HepG2 (cell line): ENCODE measurements around the gene EPM2AIP1. TPM values are rescaled to one million over a fixed set of nuclear protein-coding genes. Genes with fewer than 3 reads are reported as not detected.
A peak's percentile ranks its signal among the peaks of the same experiment; 100 is the strongest.

Source experiments
- ATAC-seq: fragments of 200-7000 bp; cut with Tn5 transposase; 3 replicates; pipeline ENCODE4 v1.9.1; 2020; ENCODE audit warnings: mild to moderate bottlenecking, moderate library complexity
- Bru-seq: library from RNA; stranded (reverse); fragments of 400-500 nt; gene quantifications from one replicate; lab custom pipeline; 2021; lab: Mats Ljungman, UMichigan
- BruChase-seq, 2 experiments: library from RNA; stranded (reverse); fragments of 400-500 nt; gene quantifications; one replicate each; lab custom pipeline; 2021; lab: Mats Ljungman, UMichigan
- BruUV-seq: library from RNA; stranded (reverse); fragments of 400-500 nt; replicated peaks from 2 replicates; lab custom pipeline; 2021; lab: Mats Ljungman, UMichigan
- CTCF ChIA-PET: fragments of 300-600 bp; formaldehyde crosslinking; extraction: SDS; loops from one replicate; lab custom pipeline; 2021; ENCODE audit warnings: low total read pairs, inconsistent platforms, low intra/inter-chr PET ratio; lab: Yijun Ruan, JAX
- POLR2A ChIA-PET: fragments of 350-600 bp; sonication (Branson Sonifier 250); formaldehyde crosslinking; loops from one replicate; lab custom pipeline; 2020; ENCODE audit warnings: antibody characterized with exemption, inconsistent platforms; lab: Yijun Ruan, JAX
- DNase-seq: peaks from one replicate; pipeline ENCODE4 v3.0.0-alpha.2; 2015; ENCODE audit warnings: low spot score
- FAIRE-seq: peaks from 3 replicates; lab custom pipeline; 2011; peaks lifted over from hg19 to GRCh38; lab: Jason Lieb, UNC
- H2AFZ ChIP-seq: one replicate; pipeline ENCODE4 v1.6.1; 2011; ENCODE audit warnings: low read length, inconsistent platforms
- H3K27ac ChIP-seq: fragments of 300-600 bp; 3 replicates; pipeline ENCODE4 v1.8.0; 2011; ENCODE audit warnings: mixed run types, mild to moderate bottlenecking, mixed read lengths, low read length, inconsistent platforms; ENCODE audit not compliant: insufficient read depth; ENCODE audit errors: extremely low read length
- H3K27me3 ChIP-seq, 2 experiments: fragments of 200-600 bp in 1 of 2; 2 replicates in 1 of 2; 3 replicates in 1 of 2; pipeline versions ENCODE4 v1.6.0 to v1.8.0; 2011; ENCODE audit warnings: low read length in 2 of 2, mild to moderate bottlenecking in 2 of 2, moderate library complexity in 2 of 2, inconsistent platforms in 1 of 2; ENCODE audit not compliant: insufficient read depth in 2 of 2, control insufficient read depth in 1 of 2
- H3K36me3 ChIP-seq, 2 experiments: fragments of 200-600 bp in 1 of 2; replicated peaks in 1 of 2; 2 replicates in 1 of 2; 3 replicates in 1 of 2; pipeline versions ENCODE4 v1.5.1 to v1.8.0; 2011; ENCODE audit warnings: low read length in 2 of 2, inconsistent platforms in 1 of 2; ENCODE audit not compliant: insufficient read depth in 2 of 2, control insufficient read depth in 1 of 2
- H3K4me1 ChIP-seq: 2 replicates; pipeline ENCODE4 v1.5.1; 2012; ENCODE audit warnings: low read length, inconsistent platforms; ENCODE audit not compliant: insufficient read depth
- H3K4me2 ChIP-seq: 2 replicates; pipeline ENCODE4 v1.6.0; 2011; ENCODE audit warnings: low read depth, low read length, inconsistent platforms
- H3K4me3 ChIP-seq, 3 experiments: fragments of 200-600 bp in 1 of 3; sonication (generic), shearing (Covaris generic) in 1 of 3; replicated peaks in 1 of 3; 2 replicates each; pipeline ENCODE4 v1.5.1; 2011 to 2016; ENCODE audit warnings: low read length in 3 of 3, inconsistent platforms in 2 of 3, low read depth in 2 of 3, mild to moderate bottlenecking in 2 of 3, control low read depth in 1 of 3, mixed read lengths in 1 of 3; ENCODE audit not compliant: insufficient read depth in 1 of 3
- H3K79me2 ChIP-seq: one replicate; pipeline ENCODE4 v1.6.1; 2011; ENCODE audit warnings: low read length, inconsistent platforms; ENCODE audit not compliant: insufficient read depth
- H3K9ac ChIP-seq: 2 replicates; pipeline ENCODE4 v1.6.0; 2011; ENCODE audit warnings: mild to moderate bottlenecking, low read depth, low read length, inconsistent platforms; ENCODE audit not compliant: insufficient read depth
- H3K9me3 ChIP-seq: 2 replicates; pipeline ENCODE4 v1.5.1; 2012; ENCODE audit warnings: mild to moderate bottlenecking, low read length
- H4K20me1 ChIP-seq: 2 replicates; pipeline ENCODE4 v1.6.0; 2011; ENCODE audit warnings: inconsistent platforms, mild to moderate bottlenecking, low read length, moderate library complexity; ENCODE audit not compliant: insufficient read depth
- ATF3 ChIP-seq: sonication (generic); formaldehyde crosslinking; IDR thresholded peaks from 2 replicates; pipeline ENCODE4 v1.4.0; 2020; ENCODE audit warnings: missing genetic modification reagents
- CBX5 ChIP-seq: sonication (generic); formaldehyde crosslinking; IDR thresholded peaks from 2 replicates; pipeline ENCODE4 v1.4.0; 2020; ENCODE audit warnings: missing genetic modification reagents, borderline replicate concordance
- CCDC6 ChIP-seq: sonication (generic); formaldehyde crosslinking; IDR thresholded peaks from 2 replicates; pipeline ENCODE4 v1.8.1; 2022; ENCODE audit warnings: mild to moderate bottlenecking, missing genetic modification reagents, moderate library complexity
- EED ChIP-seq: sonication (generic); formaldehyde crosslinking; IDR thresholded peaks from 2 replicates; pipeline ENCODE4 v1.5.0; 2020; ENCODE audit warnings: mild to moderate bottlenecking, missing genetic modification reagents
- MYC ChIP-seq: sonication (generic); formaldehyde crosslinking; IDR thresholded peaks from 2 replicates; pipeline ENCODE4 v1.9.0; 2021; ENCODE audit warnings: missing genetic modification reagents, borderline replicate concordance
- STAT6 ChIP-seq: sonication (generic); formaldehyde crosslinking; IDR thresholded peaks from 2 replicates; pipeline ENCODE4 v1.4.0; 2020; ENCODE audit warnings: missing genetic modification reagents, mild to moderate bottlenecking, borderline replicate concordance
- ZBTB8A ChIP-seq: sonication (generic); formaldehyde crosslinking; IDR thresholded peaks from 2 replicates; pipeline ENCODE4 v1.4.0; 2020; ENCODE audit warnings: mild to moderate bottlenecking, low read depth, missing genetic modification reagents, borderline replicate concordance
- ZFP37 ChIP-seq: sonication (generic); formaldehyde crosslinking; IDR thresholded peaks from 2 replicates; pipeline ENCODE4 v1.4.0; 2020; ENCODE audit warnings: missing genetic modification reagents, borderline replicate concordance
- ZFP90 ChIP-seq: sonication (generic); formaldehyde crosslinking; IDR thresholded peaks from 2 replicates; pipeline ENCODE4 v1.8.0; 2022; ENCODE audit warnings: missing genetic modification reagents, mild to moderate bottlenecking, inconsistent platforms, borderline replicate concordance
- ZNF329 ChIP-seq: sonication (generic); formaldehyde crosslinking; IDR thresholded peaks from 2 replicates; pipeline ENCODE4 v1.9.0; 2021; ENCODE audit warnings: low read depth, mild to moderate bottlenecking, missing genetic modification reagents
- ZNF567 ChIP-seq: sonication (generic); formaldehyde crosslinking; IDR thresholded peaks from 2 replicates; pipeline ENCODE4 v1.8.1; 2023; ENCODE audit warnings: mild to moderate bottlenecking, missing genetic modification reagents, borderline replicate concordance
- ZNF724P ChIP-seq: sonication (generic); formaldehyde crosslinking; IDR thresholded peaks from 2 replicates; pipeline ENCODE4 v1.8.0; 2022; ENCODE audit warnings: missing genetic modification reagents, borderline replicate concordance
- WGBS: methylation state at CpG from one replicate; pipeline ENCODE4 v1.1.6; 2017; ENCODE audit warnings: low lambda C conversion rate; 5-methylcytosine and 5-hydroxymethylcytosine counted together
- in situ Hi-C: cut with HindIII; loops from 2 replicates; pipeline ENCODE4 v1.10.0; 2017; ENCODE audit warnings: low pct_unique_long_range_greater_than_20kb; ENCODE audit not compliant: extremely low pct_ligation_motif_present
- intact Hi-C: fragments of 100-400 bp; cut with micrococcal nuclease; formaldehyde crosslinking; loops from one replicate; pipeline ENCODE4 v1.10.0; 2022; ENCODE audit not compliant: unreplicated experiment
- long read RNA-seq, 2 experiments: library from RNA in 1 of 2; library from polyadenylated mRNA in 1 of 2; stranded (forward) in 1 of 2; unstranded in 1 of 2; transcript quantifications; one replicate each; pipeline ENCODE4 v2.0.0, GENCODE V29; 2019 to 2022
- polyA minus RNA-seq, 3 experiments: library from RNA; depleted of rRNA, polyadenylated mRNA; stranded (reverse); fragments of >200 nt; gene quantifications; 2 replicates each; pipeline ENCODE4 v1.2.3, GENCODE V29; 2011; ENCODE audit warnings: low replicate concordance in 1 of 3
- polyA plus RNA-seq, 8 experiments: library from polyadenylated mRNA; depleted of rRNA in 3 of 8; stranded (reverse) in 7 of 8; unstranded in 1 of 8; fragments of >200 nt; fragmentation: Illumina TruSeq in 4 of 8; extraction: Trizol in 4 of 8; gene quantifications; 2 replicates each; pipeline versions ENCODE4 v1.2.1 to v1.2.3, GENCODE V29; 2011 to 2016; ENCODE audit warnings: low read depth in 4 of 8, missing spikeins in 1 of 8, mixed read lengths in 1 of 8; ENCODE audit not compliant: insufficient read depth in 1 of 8
- total RNA-seq, 5 experiments: library from RNA; depleted of rRNA; stranded (reverse); fragments of >200 nt; fragmentation: Illumina TruSeq; extraction: Trizol; gene quantifications; 2 replicates each; pipeline ENCODE4 v1.2.3, GENCODE V29; 2016; ENCODE audit warnings: low read depth in 1 of 5
- TF ChIP-seq, protein P1 (sequence below): sonication (generic); formaldehyde crosslinking; IDR thresholded peaks from 2 replicates; pipeline ENCODE4 v1.9.0; 2022; ENCODE audit warnings: missing genetic modification reagents, mild to moderate bottlenecking, borderline replicate concordance

The EPM2AIP1 gene
- 23.0 and 28.1 TPM in 2 replicates for total RNA-seq (2016; rRNA removed; fragmentation: Illumina TruSeq; extraction: Trizol)
- total RNA-seq (2016; cell fraction: cytosol; rRNA removed; fragmentation: Illumina TruSeq; extraction: Trizol; ENCODE audit: low read depth) = 1.0 and 1.8 TPM in 2 replicates
- total RNA-seq (2016; cell fraction: insoluble cytoplasmic fraction; rRNA removed; fragmentation: Illumina TruSeq; extraction: Trizol) = 21.0 and 30.4 TPM in 2 replicates
- total RNA-seq (2016; cell fraction: membrane; rRNA removed; fragmentation: Illumina TruSeq; extraction: Trizol) = 8.2 and 8.3 TPM in 2 replicates
- 37.0 and 41.5 TPM in 2 replicates for total RNA-seq (2016; cell fraction: nucleus; rRNA removed; fragmentation: Illumina TruSeq; extraction: Trizol)
- polyA plus RNA-seq (2011; rRNA removed) = 9.1 and 10.7 TPM in 2 replicates
- polyA plus RNA-seq (2011; cell fraction: cytosol; rRNA removed) = 3.0 and 4.4 TPM in 2 replicates
- polyA plus RNA-seq (2011; cell fraction: nucleus; rRNA removed) = 18.8 and 26.0 TPM in 2 replicates
- polyA plus RNA-seq (2012) = 8.5 and 10.5 TPM in 2 replicates
- 0.43 and 0.65 TPM in 2 replicates for polyA plus RNA-seq (2016; cell fraction: cytosol; fragmentation: Illumina TruSeq; extraction: Trizol; ENCODE audit: low read depth)
- 13.9 and 14.5 TPM in 2 replicates for polyA plus RNA-seq (2016; cell fraction: insoluble cytoplasmic fraction; fragmentation: Illumina TruSeq; extraction: Trizol; ENCODE audit: low read depth)
- 3.0 and 4.0 TPM in 2 replicates for polyA plus RNA-seq (2016; cell fraction: membrane; fragmentation: Illumina TruSeq; extraction: Trizol; ENCODE audit: low read depth)
- polyA plus RNA-seq (2016; cell fraction: nucleus; fragmentation: Illumina TruSeq; extraction: Trizol; ENCODE audit: insufficient read depth, low read depth) = 41.8 and 49.3 TPM in 2 replicates
- polyA minus RNA-seq (2011; rRNA and poly(A)+ RNA removed; ENCODE audit: low replicate concordance) = 14.4 and 15.5 TPM in 2 replicates
- 5.7 and 7.3 TPM in 2 replicates for polyA minus RNA-seq (2011; cell fraction: cytosol; rRNA and poly(A)+ RNA removed)
- polyA minus RNA-seq (2011; cell fraction: nucleus; rRNA and poly(A)+ RNA removed) = 69.9 and 74.8 TPM in 2 replicates
- Bru-seq, nascent RNA = percentile 98 among the genes with signal in this experiment
- percentile 90 among the genes with signal in this experiment for BruChase-seq, experiment 1, labeled RNA remaining after a 6-hour chase
- percentile 98 among the genes with signal in this experiment for BruChase-seq, experiment 2, labeled RNA remaining after a 2-hour chase
- long read RNA-seq, experiment 1, full-length matches to known transcripts = 14 of 15 reads
- long read RNA-seq, experiment 1, partial matches to known transcripts = 1 of 15 reads
- long read RNA-seq, experiment 1, other reads (novel, unspliced or antisense) = 0 of 15 reads
- long read RNA-seq, experiment 2, full-length matches to known transcripts = 12 of 12 reads
- long read RNA-seq, experiment 2, partial matches to known transcripts = 0 of 12 reads
- long read RNA-seq, experiment 2, other reads (novel, unspliced or antisense) = 0 of 12 reads

GRCh38 chr3:36992806-36993325 lies at the start of gene EPM2AIP1:
Gene EPM2AIP1 (minus strand): TSS chr3:36993131. CDS start chr3:36993077, 54 bp downstream.
- peak within 1 kb of the TSS; percentile 88 for H3K4me2 ChIP-seq
- 0% methylated on average over 21 of the region's 48 CpGs for WGBS
- no TSS peak for BruUV-seq
- in situ Hi-C loops = no loop called here
- H3K27ac ChIP-seq = peak within 1 kb of the TSS; percentile 96
- H3K4me1 ChIP-seq = peaks cover 43% of the 10 kb centered on the region
- peaks cover 59% of the 10 kb centered on the region for H3K79me2 ChIP-seq
- no peaks in the 10 kb centered on the region for H3K9me3 ChIP-seq
- H4K20me1 ChIP-seq = peaks cover 20% of the 10 kb centered on the region
- FAIRE-seq = no peak
- H2AFZ ChIP-seq = peak within 1 kb of the TSS; percentile 72
- peak within 1 kb of the TSS; percentile 97 for H3K9ac ChIP-seq
- DNase-seq = no peak
- POLR2A ChIA-PET = interaction anchor here (0.7 to 2.2 kb wide), 25 partner anchors 10 to 1172 kb away, joined by 3 to 11 read pairs (median 4); partner anchors contain the start of gene OXSR1
- H3K27me3 ChIP-seq = no peaks in the 10 kb centered on the region; a peak in 1 of 5 replicates
- CTCF ChIA-PET = no interaction called here
- H3K4me3 ChIP-seq = peak within 1 kb of the TSS; percentile 77 to 89 (median 82)
- ATAC-seq = peak; percentile 97
- intact Hi-C loops = no loop called here
- H3K36me3 ChIP-seq = peaks cover 2 to 9% of the 10 kb centered on the region in 2 experiments; a peak in 2 of 5 replicates
- TF ChIP-seq ZNF724P (CRISPR knock-in tag) (no peak), ZFP37 (CRISPR knock-in tag) (peak; percentile 82; the same call in 1 of the 2 replicates), CCDC6 (no peak), ATF3 (CRISPR knock-in tag) (peak; percentile 50; the same call in 1 of the 2 replicates), CBX5 (CRISPR knock-in tag) (no peak), ZNF329 (CRISPR knock-in tag) (peak; percentile 38; the same call in 1 of the 2 replicates), ZBTB8A (CRISPR knock-in tag) (no peak), EED (CRISPR knock-in tag) (no peak), ZNF567 (CRISPR knock-in tag) (no peak), STAT6 (no peak; the same call in 1 of the 2 replicates), MYC (CRISPR knock-in tag) (peak; percentile 77), ZFP90 (CRISPR knock-in tag) (peak; percentile 86)
- TF ChIP-seq, protein P1, sequence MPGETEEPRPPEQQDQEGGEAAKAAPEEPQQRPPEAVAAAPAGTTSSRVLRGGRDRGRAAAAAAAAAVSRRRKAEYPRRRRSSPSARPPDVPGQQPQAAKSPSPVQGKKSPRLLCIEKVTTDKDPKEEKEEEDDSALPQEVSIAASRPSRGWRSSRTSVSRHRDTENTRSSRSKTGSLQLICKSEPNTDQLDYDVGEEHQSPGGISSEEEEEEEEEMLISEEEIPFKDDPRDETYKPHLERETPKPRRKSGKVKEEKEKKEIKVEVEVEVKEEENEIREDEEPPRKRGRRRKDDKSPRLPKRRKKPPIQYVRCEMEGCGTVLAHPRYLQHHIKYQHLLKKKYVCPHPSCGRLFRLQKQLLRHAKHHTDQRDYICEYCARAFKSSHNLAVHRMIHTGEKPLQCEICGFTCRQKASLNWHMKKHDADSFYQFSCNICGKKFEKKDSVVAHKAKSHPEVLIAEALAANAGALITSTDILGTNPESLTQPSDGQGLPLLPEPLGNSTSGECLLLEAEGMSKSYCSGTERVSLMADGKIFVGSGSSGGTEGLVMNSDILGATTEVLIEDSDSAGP (CRISPR knock-in tag) = peak; percentile 72; the same call in 1 of the 2 replicates
